ENCODE results near the gene CKAP5.

CKAP5 gene

GRCh38 chr11:46845740-46846509 lies at the start of gene CKAP5:
CKAP5 (minus strand) TSS chr11:46846280; CDS start chr11:46821231, 25,049 bp downstream.
- peak within 1 kb of the TSS; percentile 89 for H3K4me3 ChIP-seq
- peaks cover 50% of the 10 kb centered on the region for H4K20me1 ChIP-seq
- peak within 1 kb of the TSS; percentile 92 for H3K27ac ChIP-seq
- peaks cover 5% of the 10 kb centered on the region for H3K9me3 ChIP-seq
- H3K9ac ChIP-seq, result peak within 1 kb of the TSS; percentile 92
- peaks cover 28% of the 10 kb centered on the region for H3K36me3 ChIP-seq
- H3K27me3 ChIP-seq, result no peaks in the 10 kb centered on the region
- peaks cover 49% of the 10 kb centered on the region for H3K4me1 ChIP-seq
- no peak for TF ChIP-seq Cebpa-rat (IDR thresholded peaks at IDR 0.05)
- peak within 1 kb of the TSS; percentile 88 for H3K4me2 ChIP-seq

GRCh38 chr11:46895821-46896220 lies 49.7 kb upstream of the CKAP5 start:
- Histone ChIP-seq H3K4me1 (no peaks in the 10 kb centered on the region), H3K4me2 (no peak overlapping the region), H3K27me3 (no peaks in the 10 kb centered on the region), H4K20me1 (no peaks in the 10 kb centered on the region), H3K4me3 (no peak overlapping the region), H3K27ac (no peak overlapping the region), H3K9me3 (no peaks in the 10 kb centered on the region), H3K36me3 (no peaks in the 10 kb centered on the region), H3K9ac (no peak overlapping the region)
- TF ChIP-seq Cebpa-rat (IDR thresholded peaks at IDR 0.05), result no peak

GRCh38 chr11:46894961-46895360 lies 48.9 kb upstream of the CKAP5 start:
- H4K20me1 ChIP-seq, result no peaks in the 10 kb centered on the region
- H3K4me3 ChIP-seq, result no peak overlapping the region

GRCh38 chr11:46894506-46894905 lies 48.4 kb upstream of the CKAP5 start:
- H3K27ac ChIP-seq, result no peak overlapping the region

More at GRCh38 chr11:46894961-46895360, 48.9 kb upstream of the CKAP5 start:
- Histone ChIP-seq H3K9me3 (no peaks in the 10 kb centered on the region), H3K27ac (no peak overlapping the region), H3K4me2 (no peak overlapping the region), H3K27me3 (no peaks in the 10 kb centered on the region), H3K4me1 (peaks cover 3% of the 10 kb centered on the region), H3K9ac (no peak overlapping the region), H3K36me3 (no peaks in the 10 kb centered on the region)
- no peak for TF ChIP-seq Cebpa-rat (IDR thresholded peaks at IDR 0.05)

GRCh38 chr11:46892838-46893237 lies 46.8 kb upstream of the CKAP5 start:
- no peak overlapping the region for H3K4me3 ChIP-seq
- no peak overlapping the region for H3K9ac ChIP-seq
- peaks cover 12% of the 10 kb centered on the region for H3K4me1 ChIP-seq
- no peaks in the 10 kb centered on the region for H3K9me3 ChIP-seq
- H3K27ac ChIP-seq, result no peak overlapping the region
- TF ChIP-seq Cebpa-rat (IDR thresholded peaks at IDR 0.05), result no peak
- H4K20me1 ChIP-seq, result no peaks in the 10 kb centered on the region
- H3K36me3 ChIP-seq, result no peaks in the 10 kb centered on the region
- no peak overlapping the region for H3K4me2 ChIP-seq
- H3K27me3 ChIP-seq, result no peaks in the 10 kb centered on the region

More at GRCh38 chr11:46894506-46894905, 48.4 kb upstream of the CKAP5 start:
- Histone ChIP-seq H3K4me3 (no peak overlapping the region), H3K36me3 (no peaks in the 10 kb centered on the region), H3K27me3 (no peaks in the 10 kb centered on the region), H3K4me2 (no peak overlapping the region), H3K4me1 (peaks cover 8% of the 10 kb centered on the region), H3K9me3 (no peaks in the 10 kb centered on the region), H4K20me1 (no peaks in the 10 kb centered on the region), H3K9ac (no peak overlapping the region)
- no peak for TF ChIP-seq Cebpa-rat (IDR thresholded peaks at IDR 0.05)

- Histone ChIP-seq H3K4me3 (no peak overlapping the region), H3K27ac (no peak overlapping the region), H3K27me3 (no peaks in the 10 kb centered on the region), H3K9ac (no peak overlapping the region), H3K36me3 (no peaks in the 10 kb centered on the region), H3K4me2 (no peak overlapping the region), H4K20me1 (no peaks in the 10 kb centered on the region), H3K9me3 (no peaks in the 10 kb centered on the region), H3K4me1 (peaks cover 12% of the 10 kb centered on the region)
- no peak for TF ChIP-seq Cebpa-rat (IDR thresholded peaks at IDR 0.05)
Measured at GRCh38 chr11:46892109-46892508, 46.0 kb upstream of the CKAP5 start.

- H3K27ac ChIP-seq, result no peak overlapping the region
- H3K27me3 ChIP-seq, result no peaks in the 10 kb centered on the region
- no peak overlapping the region for H3K4me2 ChIP-seq
- H4K20me1 ChIP-seq, result no peaks in the 10 kb centered on the region
- TF ChIP-seq Cebpa-rat (IDR thresholded peaks at IDR 0.05), result no peak
- H3K4me1 ChIP-seq, result peaks cover 12% of the 10 kb centered on the region
- no peaks in the 10 kb centered on the region for H3K9me3 ChIP-seq
- H3K4me3 ChIP-seq, result no peak overlapping the region
- H3K36me3 ChIP-seq, result no peaks in the 10 kb centered on the region
- H3K9ac ChIP-seq, result no peak overlapping the region
Measured at GRCh38 chr11:46890665-46891064, 44.6 kb upstream of the CKAP5 start.

- Histone ChIP-seq H3K27ac (no peak overlapping the region), H3K9me3 (no peaks in the 10 kb centered on the region), H3K27me3 (no peaks in the 10 kb centered on the region), H3K9ac (no peak overlapping the region), H4K20me1 (no peaks in the 10 kb centered on the region), H3K36me3 (no peaks in the 10 kb centered on the region), H3K4me1 (peaks cover 12% of the 10 kb centered on the region), H3K4me2 (peak overlapping the region; percentile 4), H3K4me3 (no peak overlapping the region)
- no peak for TF ChIP-seq Cebpa-rat (IDR thresholded peaks at IDR 0.05)
Measured at GRCh38 chr11:46889689-46890475, 43.8 kb upstream of the CKAP5 start.

GRCh38 chr11:46889251-46889650 lies 43.2 kb upstream of the CKAP5 start:
- Histone ChIP-seq H3K36me3 (no peaks in the 10 kb centered on the region), H3K9me3 (no peaks in the 10 kb centered on the region), H3K27me3 (no peaks in the 10 kb centered on the region), H3K9ac (no peak overlapping the region), H4K20me1 (no peaks in the 10 kb centered on the region), H3K4me1 (peaks cover 12% of the 10 kb centered on the region), H3K4me2 (no peak overlapping the region), H3K27ac (no peak overlapping the region), H3K4me3 (no peak overlapping the region)
- no peak for TF ChIP-seq Cebpa-rat (IDR thresholded peaks at IDR 0.05)

- Histone ChIP-seq H3K4me2 (no peak overlapping the region), H3K9ac (no peak overlapping the region), H4K20me1 (no peaks in the 10 kb centered on the region), H3K4me3 (no peak overlapping the region), H3K36me3 (no peaks in the 10 kb centered on the region), H3K9me3 (no peaks in the 10 kb centered on the region), H3K27me3 (no peaks in the 10 kb centered on the region), H3K27ac (no peak overlapping the region), H3K4me1 (peaks cover 12% of the 10 kb centered on the region)
- TF ChIP-seq Cebpa-rat (IDR thresholded peaks at IDR 0.05), result no peak
Measured at GRCh38 chr11:46888636-46889035, 42.6 kb upstream of the CKAP5 start.

All from BLaER1 (cell line).